ENCODE data around the gene NUP107. TPM values are rescaled to one million over a fixed set of nuclear protein-coding genes. Genes with fewer than 3 reads are reported as not detected.

NUP107 gene
- total RNA-seq, 6 experiments from 2014 or later: 35.0 to 49.9 (median 48.6) TPM

GRCh38 chr12:68759852-68760251 lies 73.1 kb downstream of the NUP107 start:
- no peak for TF ChIP-seq CTCF (IDR thresholded peaks at IDR 0.05)
- H3K27me3 Mint-ChIP-seq (ENCODE audit: insufficient read depth): no peaks in the 10 kb centered on the region
- H3K36me3 Mint-ChIP-seq (ENCODE audit: low read depth): peaks cover 28% of the 10 kb centered on the region

DNA sequence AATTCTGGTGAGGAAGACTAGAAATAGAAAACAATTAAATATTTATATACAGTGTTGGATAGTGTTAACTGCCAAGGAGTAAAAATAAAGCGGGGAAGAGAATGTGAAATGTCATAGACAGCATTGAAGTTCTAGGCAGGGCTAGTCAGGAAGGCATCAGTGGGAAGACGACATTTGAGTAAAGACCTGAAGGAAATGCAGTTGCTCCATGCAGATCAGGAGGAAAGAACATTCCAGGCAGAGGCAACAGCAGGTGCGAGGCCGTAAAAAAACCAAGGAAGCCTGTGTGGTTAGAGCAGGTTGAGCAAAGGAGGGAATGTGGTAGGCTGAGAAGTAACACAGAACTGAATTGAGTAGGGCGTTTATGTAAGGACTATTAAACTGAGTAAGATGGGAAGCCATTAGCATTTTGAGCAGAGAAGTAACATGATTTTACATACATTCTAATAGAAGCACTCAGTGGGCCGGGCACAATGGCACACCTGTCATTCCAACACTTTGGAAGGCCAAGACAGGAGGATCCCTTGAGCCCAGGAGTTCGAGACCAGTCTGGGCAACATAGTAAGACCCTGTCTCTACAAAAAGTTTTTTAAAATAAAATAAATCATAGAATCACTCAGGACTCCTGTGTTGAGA lies 74.1 kb downstream of the NUP107 start:
- no peaks in the 10 kb centered on the region for H3K4me1 Mint-ChIP-seq (ENCODE audit: low read depth)
- H3K4me3 Mint-ChIP-seq: no peak overlapping the region
- no peak for TF ChIP-seq CTCF (IDR thresholded peaks at IDR 0.05)
- H3K27ac Mint-ChIP-seq: no peak overlapping the region
- H3K27me3 Mint-ChIP-seq (ENCODE audit: insufficient read depth): no peaks in the 10 kb centered on the region
- peaks cover 21% of the 10 kb centered on the region for H3K36me3 Mint-ChIP-seq (ENCODE audit: low read depth)
- H3K9me3 Mint-ChIP-seq: no peaks in the 10 kb centered on the region
- no peak for DNase-seq

More at GRCh38 chr12:68759852-68760251, 73.1 kb downstream of the NUP107 start:
- DNase-seq: no peak
- Mint-ChIP-seq H3K9me3 (no peaks in the 10 kb centered on the region), H3K4me1 (ENCODE audit: low read depth) (no peaks in the 10 kb centered on the region), H3K27ac (no peak overlapping the region), H3K4me3 (no peak overlapping the region)

DNA sequence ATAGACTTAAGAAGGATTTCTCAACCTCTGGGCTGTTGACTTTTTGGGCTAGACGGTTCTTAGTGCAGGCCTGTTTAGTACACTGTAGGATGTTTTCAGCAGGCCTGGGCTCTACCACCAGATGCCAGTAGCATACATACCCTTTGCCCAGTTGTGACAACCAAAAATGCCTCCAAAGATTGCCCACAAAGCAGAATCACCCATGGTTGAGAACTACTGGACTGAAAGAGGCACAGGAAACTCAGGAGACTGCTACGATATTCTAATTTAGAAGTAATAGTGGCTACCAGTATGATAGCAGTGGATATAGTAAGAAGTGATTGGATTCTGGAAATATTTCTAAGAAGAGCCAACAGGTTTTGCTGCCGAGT lies 74.6 kb downstream of the NUP107 start:
- TF ChIP-seq CTCF (IDR thresholded peaks at IDR 0.05): no peak
- Mint-ChIP-seq H3K27ac (no peak overlapping the region), H3K4me3 (no peak overlapping the region), H3K36me3 (ENCODE audit: low read depth) (peaks cover 16% of the 10 kb centered on the region), H3K9me3 (no peaks in the 10 kb centered on the region), H3K27me3 (ENCODE audit: insufficient read depth) (no peaks in the 10 kb centered on the region), H3K4me1 (ENCODE audit: low read depth) (no peaks in the 10 kb centered on the region)
- DNase-seq: no peak

DNA sequence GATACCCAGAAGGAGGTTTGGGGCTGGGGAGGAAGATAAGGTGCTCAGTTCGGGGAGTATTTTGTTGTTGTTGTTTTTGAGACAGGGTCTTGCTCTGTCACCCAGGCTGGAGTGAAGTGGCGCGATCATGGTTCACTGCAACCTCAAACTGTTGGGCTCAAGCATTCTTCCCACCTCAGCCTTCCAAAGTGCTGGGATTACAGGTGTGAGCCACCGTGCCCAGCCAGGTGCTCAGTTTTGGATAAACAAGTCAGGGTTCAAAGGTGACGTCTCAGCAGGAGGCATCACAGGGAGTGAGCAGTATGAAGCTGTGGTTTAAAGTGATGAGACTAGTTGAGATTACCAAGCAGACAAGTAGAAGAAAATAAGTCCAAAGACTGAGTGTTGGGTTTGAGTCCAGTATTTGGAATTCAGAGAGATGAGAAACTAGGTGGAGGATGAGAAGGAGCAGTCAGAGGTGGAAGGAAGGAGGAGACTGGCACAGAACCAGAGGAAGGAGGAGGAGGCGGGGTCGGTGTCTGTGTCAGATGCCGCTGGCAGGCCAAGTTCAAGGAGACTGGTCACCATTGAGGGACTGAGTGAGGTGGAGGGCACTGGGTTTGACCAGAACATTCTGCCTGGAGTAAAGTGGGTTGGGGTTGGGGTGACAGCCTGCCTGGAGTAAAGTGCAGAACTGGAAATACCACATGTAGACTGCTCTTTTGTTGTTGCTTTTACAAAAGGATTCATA lies 75.3 kb downstream of the NUP107 start:
- peaks cover 14% of the 10 kb centered on the region for H3K36me3 Mint-ChIP-seq (ENCODE audit: low read depth)
- H3K4me3 Mint-ChIP-seq: no peak overlapping the region
- H3K4me1 Mint-ChIP-seq (ENCODE audit: low read depth): no peaks in the 10 kb centered on the region
- no peaks in the 10 kb centered on the region for H3K27me3 Mint-ChIP-seq (ENCODE audit: insufficient read depth)
- no peak overlapping the region for H3K27ac Mint-ChIP-seq
- no peaks in the 10 kb centered on the region for H3K9me3 Mint-ChIP-seq
- no peak for DNase-seq
- no peak for TF ChIP-seq CTCF (IDR thresholded peaks at IDR 0.05)

DNA sequence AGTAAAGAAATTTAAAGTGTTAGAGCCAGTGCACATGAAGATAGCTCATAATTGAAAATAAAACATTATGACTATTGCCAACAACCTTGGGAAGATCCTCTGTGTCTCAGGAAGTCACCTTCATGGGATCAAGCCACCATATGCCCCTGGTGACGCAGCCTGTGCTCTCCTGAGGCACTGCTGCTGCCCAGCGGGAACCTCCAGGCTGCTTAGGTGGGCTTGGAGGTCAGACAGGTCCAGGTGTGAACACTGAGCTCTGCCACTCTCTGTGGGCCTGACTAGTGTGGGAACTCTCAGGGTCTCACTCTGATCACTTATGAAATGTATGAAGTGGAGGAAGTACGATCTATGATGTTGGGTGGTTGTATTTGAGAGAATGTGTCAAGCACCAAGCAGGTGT lies 75.9 kb downstream of the NUP107 start:
- Mint-ChIP-seq H3K27ac (no peak overlapping the region), H3K36me3 (ENCODE audit: low read depth) (peaks cover 14% of the 10 kb centered on the region), H3K9me3 (no peaks in the 10 kb centered on the region)

More for the DNA sequence above, 75.9 kb downstream of the NUP107 start:
- Mint-ChIP-seq H3K4me3 (no peak overlapping the region), H3K27me3 (ENCODE audit: insufficient read depth) (no peaks in the 10 kb centered on the region), H3K4me1 (ENCODE audit: low read depth) (no peaks in the 10 kb centered on the region)
- no peak for TF ChIP-seq CTCF (IDR thresholded peaks at IDR 0.05)
- no peak for DNase-seq

Measured in HFFc6 (cell line).